GM12878 (cell line): ENCODE results near the gene PAQR5. TPM values are rescaled to one million over a fixed set of nuclear protein-coding genes. Genes with fewer than 3 reads are reported as not detected.

Experiments
- ATAC-seq: fragments of 200-7000 bp; cut with Tn5 transposase; 3 replicates; pipeline ENCODE4 v1.9.1; 2020; ENCODE audit warnings: mild to moderate bottlenecking, moderate library complexity
- BruUV-seq: library from RNA; stranded (reverse); fragments of 400-500 nt; replicated peaks from 2 replicates; lab custom pipeline; 2021; lab: Mats Ljungman, UMichigan
- CTCF ChIA-PET: fragments of 300-600 bp; sonication (Branson Sonifier 250); formaldehyde crosslinking; extraction: SDS; loops from one replicate; lab custom pipeline; 2021; ENCODE audit warnings: inconsistent platforms; lab: Yijun Ruan, JAX
- POLR2A ChIA-PET: fragments of 350-600 bp; formaldehyde crosslinking; extraction: SDS; loops from one replicate; lab custom pipeline; 2021; ENCODE audit warnings: inconsistent platforms; lab: Charles Lee
- RAD21 ChIA-PET: fragments of 300-600 bp; sonication (Branson Sonifier 250); formaldehyde crosslinking; loops from one replicate; lab custom pipeline; 2023; ENCODE audit warnings: antibody characterized with exemption; ENCODE audit not compliant: unreplicated experiment; lab: Charles Lee
- SMC1A ChIA-PET: fragments of 300-600 bp; sonication (Branson Sonifier 250); formaldehyde crosslinking; loops from one replicate; lab custom pipeline; 2023; ENCODE audit not compliant: unreplicated experiment, uncharacterized antibody; lab: Charles Lee
- DNase-seq: peaks from one replicate; pipeline ENCODE4 v3.0.0-alpha.2; 2011; ENCODE audit warnings: low read depth, low spot score
- FAIRE-seq: peaks from 3 replicates; lab custom pipeline; 2011; peaks lifted over from hg19 to GRCh38; lab: Jason Lieb, UNC
- H2AFZ ChIP-seq: 2 replicates; pipeline ENCODE4 v1.6.0; 2011; ENCODE audit warnings: low read depth, low read length, control low read depth; ENCODE audit not compliant: control insufficient read depth
- H3K27ac ChIP-seq: 2 replicates; pipeline ENCODE4 v1.5.1; 2011; ENCODE audit warnings: control low read depth; ENCODE audit not compliant: control insufficient read depth, insufficient read depth
- H3K27me3 ChIP-seq, 2 experiments: replicated peaks in 1 of 2; 2 replicates each; pipeline versions ENCODE4 v1.6.0 to v1.6.1; 2011; ENCODE audit warnings: low read length in 1 of 2; ENCODE audit not compliant: control insufficient read depth in 2 of 2, insufficient read depth in 2 of 2
- H3K36me3 ChIP-seq, 2 experiments: 2 replicates each; pipeline ENCODE4 v1.5.1; 2011; ENCODE audit warnings: low read length in 1 of 2; ENCODE audit not compliant: control insufficient read depth in 2 of 2, insufficient read depth in 2 of 2
- H3K4me1 ChIP-seq: 2 replicates; pipeline ENCODE4 v1.6.1; 2011; ENCODE audit warnings: mild to moderate bottlenecking, low read length, moderate library complexity, mixed read lengths; ENCODE audit not compliant: control insufficient read depth, insufficient read depth
- H3K4me2 ChIP-seq: 2 replicates; pipeline ENCODE4 v1.6.0; 2011; ENCODE audit warnings: control low read depth; ENCODE audit not compliant: control insufficient read depth, insufficient read depth
- H3K4me3 ChIP-seq: fragments of 200-600 bp; sonication (generic); 2 replicates; pipeline ENCODE4 v1.5.1; 2016
- H3K79me2 ChIP-seq: 2 replicates; pipeline ENCODE4 v1.6.0; 2011; ENCODE audit warnings: low read length; ENCODE audit not compliant: control insufficient read depth, insufficient read depth
- H3K9ac ChIP-seq: 2 replicates; pipeline ENCODE4 v1.8.0; 2011; ENCODE audit warnings: low read length, control low read depth, mixed read lengths; ENCODE audit not compliant: control insufficient read depth, insufficient read depth
- H3K9me3 ChIP-seq: replicated peaks from 3 replicates; pipeline ENCODE4 v1.5.1; 2011; ENCODE audit warnings: mild to moderate bottlenecking, low read length; ENCODE audit not compliant: control insufficient read depth, insufficient read depth
- H4K20me1 ChIP-seq: 2 replicates; pipeline ENCODE4 v1.6.0; 2011; ENCODE audit not compliant: control insufficient read depth, insufficient read depth
- BACH1 ChIP-seq: fragments of 450-650 bp; IDR thresholded peaks from 2 replicates; pipeline ENCODE4 v1.6.1; 2017; ENCODE audit warnings: mild to moderate bottlenecking, borderline replicate concordance
- BCL3 ChIP-seq: IDR thresholded peaks from 2 replicates; pipeline ENCODE4 v1.6.1; 2011; ENCODE audit warnings: borderline replicate concordance, low read depth, mild to moderate bottlenecking, moderate library complexity, low read length; ENCODE audit not compliant: insufficient read depth, poor library complexity, severe bottlenecking
- EGR1 ChIP-seq, 2 experiments: IDR thresholded peaks; 1 replicate in 1 of 2; 2 replicates in 1 of 2; pipeline ENCODE4 v1.6.1; 2011 to 2012; ENCODE audit warnings: low read depth in 2 of 2, low read length in 2 of 2, borderline replicate concordance in 1 of 2, mild to moderate bottlenecking in 1 of 2, moderate library complexity in 1 of 2
- IKZF2 ChIP-seq, 2 experiments: fragments of 450-650 bp; IDR thresholded peaks; 2 replicates each; pipeline ENCODE4 v1.6.1; 2017; ENCODE audit warnings: mild to moderate bottlenecking in 2 of 2, moderate library complexity in 2 of 2
- MTA3 ChIP-seq: IDR thresholded peaks from 2 replicates; pipeline ENCODE4 v1.6.1; 2012; ENCODE audit warnings: low read length, inconsistent platforms, borderline replicate concordance
- MXI1 ChIP-seq: fragments of 150-350 bp; IDR thresholded peaks from 2 replicates; pipeline ENCODE4 v1.6.1; 2011; ENCODE audit warnings: low read depth, mild to moderate bottlenecking, inconsistent platforms, low read length, improper control_type of control experiment
- NBN ChIP-seq: fragments of 450-650 bp; IDR thresholded peaks from 2 replicates; pipeline ENCODE4 v1.6.1; 2016
- NFXL1 ChIP-seq: fragments of 450-650 bp; IDR thresholded peaks from 2 replicates; pipeline ENCODE4 v1.6.1; 2017; ENCODE audit warnings: antibody characterized with exemption, mild to moderate bottlenecking, borderline replicate concordance
- NR2F1 ChIP-seq: fragments of 450-650 bp; conservative IDR thresholded peaks from 2 replicates; pipeline ENCODE4 v1.6.1; 2017; ENCODE audit warnings: mild to moderate bottlenecking
- RUNX3 ChIP-seq: IDR thresholded peaks from 2 replicates; pipeline ENCODE4 v1.6.1; 2012; ENCODE audit warnings: low read length, inconsistent platforms
- ZZZ3 ChIP-seq: IDR thresholded peaks from 2 replicates; pipeline ENCODE4 v1.6.1; 2011; ENCODE audit warnings: low read depth; ENCODE audit not compliant: control insufficient read depth, insufficient read length
- WGBS: methylation state at CpG from one replicate; pipeline ENCODE4 v1.1.6; 2016; ENCODE audit warnings: low lambda C conversion rate; ENCODE audit not compliant: insufficient replicate concordance, insufficient coverage; ENCODE audit errors: missing lambda C conversion rate; 5-methylcytosine and 5-hydroxymethylcytosine counted together
- in situ Hi-C: fragments of 300-500 bp; cut with MboI; formaldehyde crosslinking; loops from 9 replicates; pipeline ENCODE4 v1.14.3; 2018; ENCODE audit warnings: mixed read lengths
- intact Hi-C: fragments of 100-400 bp; cut with micrococcal nuclease; formaldehyde crosslinking; loops from one replicate; pipeline ENCODE4 v1.14.2; 2022; ENCODE audit not compliant: unreplicated experiment
- polyA plus RNA-seq, 11 experiments: library from polyadenylated mRNA; depleted of rRNA in 4 of 11; unstranded in 6 of 11; stranded (reverse) in 5 of 11; fragments of >200 nt; fragmentation: Nextera tagmentation in 4 of 11; fragmentation: Illumina TruSeq in 1 of 11; extraction: Ambion mirVana in 4 of 11; extraction: Trizol in 1 of 11; gene quantifications; 1 replicate in 1 of 11; 2 replicates in 10 of 11; pipeline versions ENCODE4 v1.2.1 to v1.2.3, GENCODE V29; 2011 to 2016; ENCODE audit warnings: inconsistent platforms in 2 of 11, missing spikeins in 2 of 11, low read depth in 1 of 11
- total RNA-seq, 4 experiments: library from RNA; depleted of rRNA in 3 of 4; stranded (reverse); fragments of >200 nt in 3 of 4; fragmentation: Illumina TruSeq in 1 of 4; extraction: Trizol in 1 of 4; gene quantifications; 2 replicates each; pipeline versions ENCODE4 v1.2.1 to v1.2.3, GENCODE V29; 2013 to 2021

Gene PAQR5
- total and polyA plus RNA-seq, 10 of the 15 experiments (the other 5 are each of a cell fraction or from before 2014, with no cell fraction given), result 0.02 to 0.03 TPM; not detected in 8

GRCh38 chr15:69342460-69343076 is 43.9 kb downstream of the PAQR5 start (continued):
- TF ChIP-seq EGR1 (IDR thresholded peaks at IDR 0.05; ENCODE audit: borderline replicate concordance in 1 of 2, low read depth in 2 of 2, low read length in 2 of 2) (no peak), MXI1 (no peak), NR2F1 (no peak), IKZF2 (IDR thresholded peaks at IDR 0.05) (no peak)

- Histone ChIP-seq H2AFZ (no peak overlapping the region), H3K4me3 (no peak overlapping the region), H3K4me1 (no peaks in the 10 kb centered on the region), H3K9me3 (no peaks in the 10 kb centered on the region), H3K27me3 (peaks cover 0 to 3% of the 10 kb centered on the region in 2 experiments; a peak in 1 of 4 replicates), H3K79me2 (no peaks in the 10 kb centered on the region), H3K9ac (no peak overlapping the region), H4K20me1 (no peaks in the 10 kb centered on the region), H3K27ac (no peak overlapping the region), H3K36me3 (no peaks in the 10 kb centered on the region), H3K4me2 (no peak overlapping the region)
- no TSS peak for BruUV-seq
- ChIA-PET SMC1A (no interaction called here), CTCF (interaction anchor here (1.8 kb wide), 1 partner anchor 789 kb away, joined by 3 read pairs; no protein-coding TSS in a partner anchor), RAD21 (no interaction called here), POLR2A (no interaction called here)
- WGBS, result 0% methylated on average over 2 of the region's 2 CpGs
- intact Hi-C loops, result no loop called here
- ATAC-seq (no peak), FAIRE-seq (no peak), DNase-seq (no peak)
- in situ Hi-C loops, result no loop called here
- TF ChIP-seq NBN (no peak), MTA3 (no peak), NR2F1 (no peak), BACH1 (no peak), ZZZ3 (no peak), BCL3 (no peak), NFXL1 (no peak), RUNX3 (no peak)
- TF ChIP-seq, all 136 proteins: peak for 0
Measured at GRCh38 chr15:69343133-69343532, 44.4 kb downstream of the PAQR5 start.
